Astrocyte (in vitro differentiated cells and primary cell): ENCODE data around the gene TEFM.

Source experiments
- CTCF ChIP-seq: IDR thresholded peaks from 2 replicates; pipeline ENCODE4 v1.5.1; 2011; ENCODE audit warnings: low read depth, mild to moderate bottlenecking, inconsistent platforms, low read length, moderate library complexity; ENCODE audit not compliant: insufficient read depth
- EZH2 ChIP-seq: IDR thresholded peaks from 2 replicates; pipeline ENCODE4 v1.6.1; 2012; ENCODE audit warnings: mild to moderate bottlenecking, low read length, inconsistent platforms; ENCODE audit not compliant: insufficient read depth

- no peak for TF ChIP-seq CTCF
- TF ChIP-seq EZH2, result no peak
These were observed 7.9 kb upstream of the TEFM start for GRCh38 chr17:30913955-30914354.
